HEK293 (cell line): ENCODE data around the gene HMHB1.

ENCODE experiments used
- CTCF ChIA-PET: fragments of 350-600 bp; formaldehyde crosslinking; extraction: SDS; loops from one replicate; lab custom pipeline; 2021; ENCODE audit warnings: antibody characterized with exemption; lab: Yijun Ruan, JAX
- POLR2A ChIA-PET: fragments of 300-600 bp; formaldehyde crosslinking; extraction: SDS; loops from one replicate; lab custom pipeline; 2020; ENCODE audit warnings: antibody characterized with exemption, inconsistent platforms; lab: Yijun Ruan, JAX
- H3K27ac ChIP-seq: fragments of 200-500 bp; sonication (Bioruptor generic); 2 replicates; pipeline ENCODE4 v1.5.1; 2014; ENCODE audit warnings: low read depth, low read length, control low read depth, inconsistent platforms; ENCODE audit errors: extremely low read depth
- H3K36me3 ChIP-seq, 2 experiments: fragments of 200-500 bp in 1 of 2; sonication (Bioruptor generic) in 1 of 2; 1 replicate in 1 of 2; 2 replicates in 1 of 2; pipeline ENCODE4 v1.5.1; 2014 to 2017; ENCODE audit warnings: inconsistent platforms in 2 of 2, low read length in 2 of 2; ENCODE audit not compliant: control insufficient read depth in 2 of 2, insufficient read depth in 1 of 2
- H3K4me1 ChIP-seq: fragments of 200-500 bp; sonication (Bioruptor generic); 2 replicates; pipeline ENCODE4 v1.5.1; 2014; ENCODE audit warnings: mild to moderate bottlenecking, low read length, inconsistent platforms; ENCODE audit not compliant: control insufficient read depth, insufficient read depth
- H3K4me3 ChIP-seq: 2 replicates; pipeline ENCODE4 v1.5.1; 2011; ENCODE audit warnings: low read depth, mild to moderate bottlenecking, control low read depth, low read length, moderate library complexity
- H3K9me3 ChIP-seq: fragments of 200-500 bp; sonication (Bioruptor generic); 2 replicates; pipeline ENCODE4 v1.5.1; 2014; ENCODE audit warnings: low read depth, low read length, inconsistent platforms; ENCODE audit not compliant: control insufficient read depth, insufficient read depth
- CTCF ChIP-seq: fragments of 450-650 bp; formaldehyde crosslinking; IDR thresholded peaks from 2 replicates; pipeline ENCODE4 v1.5.1; 2016; ENCODE audit warnings: missing biosample characterization, missing genetic modification characterization
- GLI4 ChIP-seq: fragments of 450-650 bp; formaldehyde crosslinking; IDR thresholded peaks from 2 replicates; pipeline ENCODE4 v1.5.1; 2016; ENCODE audit warnings: missing biosample characterization, missing genetic modification characterization
- PRDM10 ChIP-seq: fragments of 450-650 bp; formaldehyde crosslinking; IDR thresholded peaks from 2 replicates; pipeline ENCODE4 v1.5.1; 2016; ENCODE audit warnings: missing biosample characterization, missing genetic modification characterization
- TCF7L2 ChIP-seq: IDR thresholded peaks from 2 replicates; pipeline ENCODE4 v1.6.1; 2011; ENCODE audit warnings: low read depth, mild to moderate bottlenecking, inconsistent platforms, low read length, moderate library complexity, borderline replicate concordance
- ZBTB21 ChIP-seq: fragments of 450-650 bp; formaldehyde crosslinking; IDR thresholded peaks from 2 replicates; pipeline ENCODE4 v1.5.1; 2017; ENCODE audit warnings: missing biosample characterization, missing genetic modification characterization
- ZBTB48 ChIP-seq: fragments of 450-650 bp; formaldehyde crosslinking; IDR thresholded peaks from 2 replicates; pipeline ENCODE4 v1.5.1; 2016; ENCODE audit warnings: missing biosample characterization, missing genetic modification characterization
- ZNF121 ChIP-seq: fragments of 450-650 bp; formaldehyde crosslinking; IDR thresholded peaks from 2 replicates; pipeline ENCODE4 v1.5.1; 2016; ENCODE audit warnings: missing biosample characterization, missing genetic modification characterization
- ZNF16 ChIP-seq: fragments of 450-650 bp; formaldehyde crosslinking; IDR thresholded peaks from 2 replicates; pipeline ENCODE4 v1.5.1; 2016; ENCODE audit warnings: low read depth, missing biosample characterization, missing genetic modification characterization
- ZNF169 ChIP-seq: fragments of 450-650 bp; formaldehyde crosslinking; IDR thresholded peaks from 2 replicates; pipeline ENCODE4 v1.5.1; 2016; ENCODE audit warnings: missing biosample characterization, missing genetic modification characterization
- ZNF423 ChIP-seq: fragments of 450-650 bp; formaldehyde crosslinking; IDR thresholded peaks from 2 replicates; pipeline ENCODE4 v1.5.1; 2016; ENCODE audit warnings: missing biosample characterization, missing genetic modification characterization
- ZNF514 ChIP-seq: fragments of 450-650 bp; formaldehyde crosslinking; IDR thresholded peaks from 2 replicates; pipeline ENCODE4 v1.5.1; 2016; ENCODE audit warnings: missing biosample characterization, missing genetic modification characterization
- ZNF529 ChIP-seq: fragments of 450-650 bp; formaldehyde crosslinking; IDR thresholded peaks from 2 replicates; pipeline ENCODE4 v1.5.1; 2017; ENCODE audit warnings: missing genetic modification characterization, missing biosample characterization; ENCODE audit not compliant: insufficient replicate concordance
- ZNF776 ChIP-seq: fragments of 450-650 bp; formaldehyde crosslinking; IDR thresholded peaks from 2 replicates; pipeline ENCODE4 v1.5.0; 2017; ENCODE audit warnings: missing biosample characterization, missing genetic modification characterization, borderline replicate concordance
- TF ChIP-seq, protein P1 (sequence below): fragments of 450-650 bp; formaldehyde crosslinking; IDR thresholded peaks from 2 replicates; pipeline ENCODE4 v1.5.1; 2016; ENCODE audit warnings: missing biosample characterization, missing genetic modification characterization, borderline replicate concordance

Gene HMHB1

GRCh38 chr5:143826951-143827444 lies 15.0 kb downstream of the HMHB1 start (continued):
- TF ChIP-seq, protein P1, sequence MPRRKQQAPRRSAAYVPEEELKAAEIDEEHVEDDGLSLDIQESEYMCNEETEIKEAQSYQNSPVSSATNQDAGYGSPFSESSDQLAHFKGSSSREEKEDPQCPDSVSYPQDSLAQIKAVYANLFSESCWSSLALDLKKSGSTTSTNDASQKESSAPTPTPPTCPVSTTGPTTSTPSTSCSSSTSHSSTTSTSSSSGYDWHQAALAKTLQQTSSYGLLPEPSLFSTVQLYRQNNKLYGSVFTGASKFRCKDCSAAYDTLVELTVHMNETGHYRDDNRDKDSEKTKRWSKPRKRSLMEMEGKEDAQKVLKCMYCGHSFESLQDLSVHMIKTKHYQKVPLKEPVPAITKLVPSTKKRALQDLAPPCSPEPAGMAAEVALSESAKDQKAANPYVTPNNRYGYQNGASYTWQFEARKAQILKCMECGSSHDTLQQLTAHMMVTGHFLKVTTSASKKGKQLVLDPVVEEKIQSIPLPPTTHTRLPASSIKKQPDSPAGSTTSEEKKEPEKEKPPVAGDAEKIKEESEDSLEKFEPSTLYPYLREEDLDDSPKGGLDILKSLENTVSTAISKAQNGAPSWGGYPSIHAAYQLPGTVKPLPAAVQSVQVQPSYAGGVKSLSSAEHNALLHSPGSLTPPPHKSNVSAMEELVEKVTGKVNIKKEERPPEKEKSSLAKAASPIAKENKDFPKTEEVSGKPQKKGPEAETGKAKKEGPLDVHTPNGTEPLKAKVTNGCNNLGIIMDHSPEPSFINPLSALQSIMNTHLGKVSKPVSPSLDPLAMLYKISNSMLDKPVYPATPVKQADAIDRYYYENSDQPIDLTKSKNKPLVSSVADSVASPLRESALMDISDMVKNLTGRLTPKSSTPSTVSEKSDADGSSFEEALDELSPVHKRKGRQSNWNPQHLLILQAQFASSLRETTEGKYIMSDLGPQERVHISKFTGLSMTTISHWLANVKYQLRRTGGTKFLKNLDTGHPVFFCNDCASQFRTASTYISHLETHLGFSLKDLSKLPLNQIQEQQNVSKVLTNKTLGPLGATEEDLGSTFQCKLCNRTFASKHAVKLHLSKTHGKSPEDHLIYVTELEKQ (tag by site-specific recombination) = no peak
- TF ChIP-seq PRDM10 (tag by site-specific recombination) = peak; percentile 66
- TF ChIP-seq, all 188 proteins: peak for 9

DNA sequence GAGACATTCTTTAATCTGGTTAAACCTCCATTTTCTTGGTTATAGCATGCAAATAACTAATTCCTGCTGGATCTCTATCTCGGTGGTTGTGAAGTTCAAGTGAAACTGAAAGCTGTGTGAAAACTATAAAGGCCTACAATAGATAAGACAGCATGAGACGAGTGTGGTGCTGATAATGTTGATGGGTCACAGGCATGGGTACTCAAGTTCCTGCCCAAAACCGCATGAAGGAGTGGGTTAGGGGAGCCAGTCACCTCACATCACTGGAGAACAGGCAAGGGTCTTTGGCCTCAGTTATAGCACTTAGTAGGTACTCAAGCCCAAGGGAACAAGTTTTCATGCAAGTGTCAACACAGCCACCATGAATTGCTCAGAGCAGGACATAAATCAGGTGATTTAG lies 16.7 kb downstream of the HMHB1 start:
- POLR2A ChIA-PET = no interaction called here

DNA sequence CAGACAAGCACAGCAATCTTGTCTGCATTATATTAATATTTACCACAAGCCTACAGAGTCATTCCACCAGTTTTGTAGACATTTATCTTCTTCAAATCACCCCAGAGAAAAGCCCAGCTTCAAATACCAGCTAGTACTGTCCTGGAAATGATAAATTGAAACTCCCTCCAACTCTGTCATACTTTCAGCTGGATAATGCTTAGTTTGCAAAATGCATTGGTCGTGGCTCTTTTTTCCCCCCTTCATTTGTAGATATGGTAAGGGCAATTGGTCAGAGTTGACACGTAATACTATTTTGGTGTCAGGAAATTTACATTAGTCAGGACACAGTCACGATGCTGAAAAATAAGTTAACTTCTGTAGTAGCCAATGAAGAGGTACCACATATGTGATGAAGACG lies 21.2 kb downstream of the HMHB1 start:
- ChIA-PET CTCF (interaction anchor here (1.5 kb wide), 1 partner anchor 135 kb away, joined by 5 read pairs; no protein-coding TSS in a partner anchor), POLR2A (no interaction called here)
- Histone ChIP-seq H3K9me3 (no peaks in the 10 kb centered on the region), H3K4me3 (no peak overlapping the region), H3K4me1 (no peaks in the 10 kb centered on the region; the same call in 1 of the 2 replicates), H3K27ac (no peak overlapping the region), H3K36me3 (no peaks in the 10 kb centered on the region)
- TF ChIP-seq ZBTB48 = no peak
- TF ChIP-seq ZNF121 (tag by site-specific recombination) = no peak
- no peak for TF ChIP-seq TCF7L2
- TF ChIP-seq ZNF529 = no peak
- TF ChIP-seq ZNF423 (tag by site-specific recombination) = no peak
- no peak for TF ChIP-seq CTCF (tag by site-specific recombination)
- no peak for TF ChIP-seq ZNF514 (tag by site-specific recombination)
- no peak for TF ChIP-seq ZBTB21 (tag by site-specific recombination)
- no peak for TF ChIP-seq GLI4 (tag by site-specific recombination)

More for the DNA sequence above, 16.7 kb downstream of the HMHB1 start:
- Histone ChIP-seq H3K36me3 (no peaks in the 10 kb centered on the region), H3K9me3 (no peaks in the 10 kb centered on the region), H3K4me3 (no peak overlapping the region), H3K4me1 (peaks cover 11% of the 10 kb centered on the region), H3K27ac (no peak overlapping the region)
- CTCF ChIA-PET = interaction anchor here (0.6 to 1.1 kb wide), 4 partner anchors 127 to 1115 kb away, joined by 3 to 4 read pairs (median 3); no protein-coding TSS in a partner anchor
- TF ChIP-seq, protein P1 (tag by site-specific recombination) = no peak
- no peak for TF ChIP-seq ZNF776
- no peak for TF ChIP-seq ZNF16
- no peak for TF ChIP-seq ZNF169 (tag by site-specific recombination)
